Measurements from ENCODE around the gene MOV10L1. TPM values are rescaled to one million over a fixed set of nuclear protein-coding genes. Genes with fewer than 3 reads are reported as not detected.

Gene MOV10L1
- polyA plus RNA-seq (ENCODE audit: insufficient read length in 3 of 3) = 1 to 10 TPM in 1 of 3 donors, under 1 TPM in 2; 0.58 to 1.3 (median 0.78) TPM
- long read RNA-seq, donor 1, partial matches to known transcripts = 20 of 20 reads
- long read RNA-seq, donor 1, other reads (novel, unspliced or antisense) = 0 of 20 reads
- long read RNA-seq, donor 2 = 0 reads
- long read RNA-seq, donor 3, partial matches to known transcripts = 27 of 27 reads
- long read RNA-seq, donor 3, other reads (novel, unspliced or antisense) = 0 of 27 reads
- long read RNA-seq, donor 4 = 0 reads
- long read RNA-seq, donor 5 = 0 reads
- long read RNA-seq, donor 6 = 0 reads
- long read RNA-seq, donor 7 = 0 reads
- long read RNA-seq, donor 8, partial matches to known transcripts = 152 of 288 reads
- long read RNA-seq, donor 8, other reads (novel, unspliced or antisense) = 136 of 288 reads
- long read RNA-seq, donor 9 = 0 reads
- long read RNA-seq, donor 10, partial matches to known transcripts = 111 of 142 reads
- long read RNA-seq, donor 10, other reads (novel, unspliced or antisense) = 31 of 142 reads
- long read RNA-seq, donor 11 = 0 reads
- long read RNA-seq, donor 12 = 0 reads
- long read RNA-seq, donor 13 = 0 reads
- long read RNA-seq, donor 14 = 0 reads
- long read RNA-seq, donor 15 = 0 reads
- long read RNA-seq, donor 16 = 0 reads

DNA sequence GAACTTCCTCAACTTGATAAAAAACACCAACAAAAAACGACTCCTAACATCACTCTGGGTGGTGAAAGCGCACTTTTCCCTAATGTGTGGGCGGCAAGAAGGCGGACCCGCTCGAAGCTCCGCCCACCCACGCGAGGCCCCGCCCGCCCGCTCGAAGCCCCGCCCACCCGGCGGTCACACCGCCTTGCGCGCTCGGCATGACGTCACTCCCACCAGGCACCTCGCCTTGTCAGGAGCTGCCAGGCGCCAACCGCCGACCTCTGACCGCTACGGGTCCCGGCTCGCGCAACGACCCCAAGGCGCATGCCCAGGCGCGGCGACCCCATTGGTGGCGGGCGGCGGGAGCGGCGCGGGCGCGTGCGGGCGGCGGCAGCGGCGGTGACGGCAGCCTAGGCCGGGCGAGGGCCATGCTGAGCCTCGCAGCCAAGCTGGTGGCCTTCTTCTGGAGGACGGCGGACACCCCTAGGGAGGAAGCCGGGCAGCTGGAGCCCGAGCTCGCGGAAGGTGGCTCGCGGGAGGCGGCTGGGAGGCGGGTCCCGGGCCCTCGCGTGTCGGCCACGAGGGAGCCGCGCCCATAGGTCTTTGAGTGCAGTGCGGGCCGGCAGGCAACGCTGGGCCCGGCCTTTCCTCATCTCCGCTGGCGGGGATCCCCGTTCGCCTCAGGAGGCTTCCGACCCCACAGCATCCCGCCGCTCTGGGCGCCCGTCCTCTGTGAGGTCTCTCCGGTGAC, at the start of gene MOV10L1:
Gene MOV10L1, plus strand, starts transcription at position 325 of the 730 bp plus-strand sequence. Its CDS starts 83 bp downstream, at position 408.
- no peak for DNase-seq (ENCODE audit: extremely low read depth in 1 of 11, low read depth in 9 of 11, low spot score in 4 of 11)

DNA sequence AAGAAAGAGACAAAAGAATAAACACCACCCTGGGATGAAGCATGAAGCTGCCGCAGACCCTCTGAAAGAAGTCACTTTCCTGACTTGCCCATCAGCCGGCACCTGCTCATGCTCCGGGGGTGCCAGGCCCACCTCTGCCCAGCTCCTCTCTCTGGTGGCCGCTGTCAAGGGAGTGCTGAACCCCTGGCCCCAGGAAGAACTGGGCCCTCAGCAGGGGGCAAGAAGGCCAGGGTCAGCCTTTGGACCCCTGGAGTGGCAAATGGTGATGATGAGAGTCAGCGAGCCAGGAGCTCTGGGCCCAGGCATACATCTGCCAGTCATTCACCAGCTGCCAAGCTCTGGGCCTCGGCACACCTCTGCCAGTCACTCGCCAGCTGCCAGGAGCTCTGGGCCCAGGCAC, 49.1 kb upstream of the MOV10L1 start:
- DNase-seq (ENCODE audit: extremely low read depth in 1 of 11, low read depth in 9 of 11, low spot score in 4 of 11) = no peak

GRCh38 chr22:50041361-50042065, 48.3 kb upstream of the MOV10L1 start:
- no peak for DNase-seq (ENCODE audit: extremely low read depth in 1 of 11, low read depth in 9 of 11, low spot score in 4 of 11)

GRCh38 chr22:50044485-50045118, 45.2 kb upstream of the MOV10L1 start:
- no peak for DNase-seq (ENCODE audit: extremely low read depth in 1 of 11, low read depth in 9 of 11, low spot score in 4 of 11)

DNA sequence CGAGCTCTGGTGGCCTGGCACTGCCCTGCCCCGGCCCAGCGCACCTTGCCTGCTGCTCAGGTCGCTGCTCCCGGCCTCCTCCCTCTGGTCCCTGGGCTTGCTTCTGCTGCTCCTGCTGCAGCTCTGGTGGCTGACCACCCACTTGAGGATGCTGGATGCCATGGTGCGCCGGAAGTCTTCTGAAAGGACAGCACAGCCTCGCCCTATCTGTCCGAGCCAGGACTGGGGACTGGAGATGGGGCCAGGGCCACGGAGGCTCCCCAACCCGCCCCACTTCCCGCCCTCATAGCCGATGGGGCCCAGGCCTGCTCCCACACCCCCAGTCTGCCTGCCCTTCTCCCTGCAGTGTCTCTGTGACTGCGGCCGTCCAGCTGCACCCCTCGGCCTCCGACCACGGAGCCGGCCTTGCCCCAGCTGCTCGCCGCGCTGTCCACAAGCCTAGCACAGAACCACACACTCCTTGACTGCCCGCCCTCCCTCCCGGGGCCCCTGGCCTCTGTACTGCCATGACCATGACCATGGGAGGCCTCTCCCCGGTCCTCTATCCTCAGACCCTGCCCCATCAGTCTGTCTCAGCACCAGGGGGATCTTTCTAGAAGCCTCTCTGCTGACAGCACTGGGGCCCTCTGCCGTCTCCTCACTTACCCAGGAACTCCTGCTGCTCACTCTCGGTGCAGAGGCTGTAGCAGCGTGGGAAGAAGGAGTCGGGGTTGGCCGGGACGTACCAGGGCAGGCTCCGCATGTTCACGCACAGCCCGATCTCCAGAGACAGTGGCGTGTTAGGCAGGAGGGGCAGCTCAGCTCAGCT, 44.4 kb upstream of the MOV10L1 start:
- DNase-seq (ENCODE audit: extremely low read depth in 1 of 11, low read depth in 9 of 11, low spot score in 4 of 11) = no peak

DNA sequence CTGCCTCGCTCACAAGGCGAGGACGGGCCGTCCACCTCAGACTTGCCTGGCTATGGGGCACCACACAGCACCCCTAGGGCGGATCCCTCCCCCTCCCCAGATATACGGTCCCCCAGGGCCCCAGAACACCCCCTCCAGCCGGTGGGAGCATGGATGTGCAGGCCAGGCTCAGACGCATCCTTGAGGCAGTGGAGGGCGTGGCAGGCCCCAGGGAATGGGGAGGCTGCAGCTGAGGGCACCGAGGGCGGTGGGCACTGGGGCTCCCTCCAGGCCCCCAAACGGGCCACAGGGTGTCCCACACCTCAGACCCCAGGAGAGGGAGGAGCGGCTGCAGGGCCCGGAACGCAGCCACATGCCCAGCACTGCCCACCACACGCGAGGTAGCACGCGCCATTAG, 43.8 kb upstream of the MOV10L1 start:
- no peak for DNase-seq (ENCODE audit: extremely low read depth in 1 of 11, low read depth in 9 of 11, low spot score in 4 of 11)

DNA sequence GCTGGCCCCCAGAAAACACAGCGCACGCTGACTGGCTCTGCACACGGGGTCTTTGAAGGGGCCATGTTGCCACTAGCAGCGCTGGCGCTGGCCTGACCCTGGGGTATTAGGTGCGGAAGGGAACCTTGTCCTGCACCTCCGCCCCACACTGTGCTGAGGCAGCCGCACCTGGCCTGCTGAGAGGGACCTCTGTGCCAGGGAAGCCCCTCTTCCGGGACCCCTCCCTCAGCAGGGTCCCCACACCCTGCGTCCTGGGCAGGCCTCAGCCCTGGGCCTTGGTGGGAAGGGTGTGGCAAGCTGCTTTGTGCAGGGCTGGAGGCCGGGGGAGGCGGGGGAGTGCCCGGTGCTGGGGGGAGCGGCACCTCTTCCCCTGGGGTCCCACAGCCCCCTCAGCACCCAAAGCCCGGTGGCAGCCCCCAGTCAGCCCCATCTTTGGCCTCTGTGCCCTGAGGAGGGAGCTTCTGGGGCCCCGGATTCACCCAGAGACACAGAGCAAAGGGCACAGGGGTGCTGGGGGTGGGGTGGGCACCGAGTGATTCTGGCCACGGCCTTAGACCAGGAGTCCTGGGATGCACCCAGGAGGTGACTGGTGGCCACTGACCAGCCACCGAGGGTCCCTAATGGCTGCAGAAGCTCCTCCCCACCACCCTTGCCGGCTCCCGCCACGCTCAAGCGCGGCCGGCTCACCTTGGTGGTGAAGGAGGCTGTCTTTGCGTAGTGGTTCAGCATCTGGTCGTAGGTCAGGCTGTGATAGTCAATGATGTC, 43.1 kb upstream of the MOV10L1 start:
- DNase-seq (ENCODE audit: extremely low read depth in 1 of 11, low read depth in 9 of 11, low spot score in 4 of 11) = no peak

DNA sequence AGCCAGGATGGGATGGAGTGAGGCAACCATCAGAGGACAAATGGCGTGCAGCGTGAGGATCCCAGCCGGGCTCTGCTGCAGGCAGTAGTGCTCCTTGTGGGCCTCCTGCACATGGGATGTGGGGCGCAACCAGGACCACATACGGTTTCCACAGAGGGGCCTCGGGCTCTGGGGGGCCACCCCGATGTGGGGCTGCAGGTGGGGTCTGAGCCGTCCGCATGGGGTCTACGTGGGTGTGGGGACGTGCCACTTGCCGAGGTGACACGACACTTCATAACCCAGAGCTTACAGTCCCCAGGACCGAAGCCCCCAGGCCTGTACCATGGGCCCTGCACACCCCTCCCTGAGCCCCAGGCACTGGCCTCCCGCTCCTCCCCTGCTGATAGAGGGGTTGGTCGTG, 42.5 kb upstream of the MOV10L1 start:
- DNase-seq (ENCODE audit: extremely low read depth in 1 of 11, low read depth in 9 of 11, low spot score in 4 of 11) = no peak

- no peak for DNase-seq (ENCODE audit: extremely low read depth in 1 of 11, low read depth in 9 of 11, low spot score in 4 of 11)
Measured at GRCh38 chr22:50048061-50048765, 41.6 kb upstream of the MOV10L1 start.

DNA sequence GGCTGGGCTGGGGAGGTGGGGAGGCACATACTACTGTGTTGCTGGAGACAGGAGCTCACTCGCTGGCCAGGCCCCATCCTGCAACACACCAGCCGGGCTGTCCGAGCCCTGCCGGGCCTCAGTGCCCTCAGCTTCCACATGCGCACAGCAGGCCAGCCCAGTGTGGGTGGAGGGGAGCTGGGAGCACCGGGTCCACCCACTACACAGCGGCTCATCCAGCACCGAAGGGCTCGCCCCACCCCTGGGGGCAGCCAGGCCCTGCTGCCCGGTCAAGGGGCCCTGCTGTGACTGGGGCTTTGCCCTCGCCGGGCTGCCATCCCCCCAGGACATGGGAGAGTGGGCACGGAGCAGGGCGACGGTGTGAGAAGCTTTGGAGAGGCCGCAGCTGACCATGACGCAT, 41.0 kb upstream of the MOV10L1 start:
- DNase-seq (ENCODE audit: extremely low read depth in 1 of 11, low read depth in 9 of 11, low spot score in 4 of 11) = no peak

- no peak for DNase-seq (ENCODE audit: extremely low read depth in 1 of 11, low read depth in 9 of 11, low spot score in 4 of 11)
Measured at GRCh38 chr22:50049299-50050195, 40.3 kb upstream of the MOV10L1 start.

- DNase-seq (ENCODE audit: extremely low read depth in 1 of 11, low read depth in 9 of 11, low spot score in 4 of 11) = no peak
Measured at GRCh38 chr22:50051930-50052329, 37.9 kb upstream of the MOV10L1 start.

DNA sequence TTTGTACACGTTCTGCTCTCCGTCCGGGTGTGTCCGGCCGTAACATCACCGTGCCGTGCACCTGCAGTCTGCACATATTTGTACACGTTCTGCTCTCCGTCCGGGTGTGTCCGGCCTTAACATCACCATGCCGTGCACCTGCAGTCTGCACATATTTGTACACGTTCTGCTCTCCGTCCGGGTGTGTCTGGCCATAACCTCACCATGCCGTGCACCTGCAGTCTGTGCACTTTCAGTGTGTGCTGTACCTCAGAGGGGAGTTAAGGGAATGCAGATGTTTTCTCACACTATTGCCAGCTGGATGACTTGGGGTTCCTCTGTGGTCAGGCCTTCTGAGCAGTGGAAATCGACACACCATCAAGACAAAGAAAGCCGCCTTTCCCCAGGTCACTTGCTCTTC, 35.9 kb upstream of the MOV10L1 start:
- no peak for DNase-seq (ENCODE audit: extremely low read depth in 1 of 11, low read depth in 9 of 11, low spot score in 4 of 11)

GRCh38 chr22:50056214-50056972, 33.4 kb upstream of the MOV10L1 start:
- DNase-seq (ENCODE audit: extremely low read depth in 1 of 11, low read depth in 9 of 11, low spot score in 4 of 11) = no peak
